ENCODE data around the gene AMER3. TPM values are rescaled to one million over a fixed set of nuclear protein-coding genes. Genes with fewer than 3 reads are reported as not detected.

AMER3 gene
- total RNA-seq, 2 donors from 2014 or later = 0.33 to 0.78 TPM

DNA sequence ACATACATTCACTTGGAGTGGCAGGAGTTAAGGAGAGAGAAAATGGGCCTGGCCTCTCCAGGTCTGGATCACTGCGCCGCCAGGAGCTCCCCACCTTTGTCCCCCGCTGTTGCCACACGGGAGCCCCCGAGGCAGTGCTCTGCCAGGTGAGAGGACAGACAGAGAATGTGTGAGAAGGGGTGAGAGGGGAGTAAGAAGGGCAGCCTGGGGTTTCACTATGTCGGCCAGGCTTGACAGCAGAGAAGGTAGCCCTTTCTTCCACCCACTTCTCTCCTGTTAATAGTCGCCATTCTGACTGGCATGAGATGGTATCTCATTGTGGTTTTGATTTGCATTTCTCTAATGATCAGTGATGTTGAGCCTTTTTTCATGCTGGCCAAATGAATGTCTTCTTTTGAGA lies 55.1 kb downstream of the AMER3 start:
- ATAC-seq = no peak
- Histone ChIP-seq H3K36me3 (replicated peaks in 1 of 2; ENCODE audit: insufficient read depth in 1 of 2, low read depth in 2 of 2) (no peaks in the 10 kb centered on the region), H3K9me3 (no peaks in the 10 kb centered on the region), H3K27ac (no peak overlapping the region), H3K4me3 (no peak overlapping the region), H3K27me3 (no peaks in the 10 kb centered on the region), H3K4me1 (no peaks in the 10 kb centered on the region)
- no peak for DNase-seq
- intact Hi-C loops (cut with DNase I) = no loop called here
- TF ChIP-seq POLR2A (IDR thresholded peaks at IDR 0.05) = no peak
- TF ChIP-seq, protein P1, sequence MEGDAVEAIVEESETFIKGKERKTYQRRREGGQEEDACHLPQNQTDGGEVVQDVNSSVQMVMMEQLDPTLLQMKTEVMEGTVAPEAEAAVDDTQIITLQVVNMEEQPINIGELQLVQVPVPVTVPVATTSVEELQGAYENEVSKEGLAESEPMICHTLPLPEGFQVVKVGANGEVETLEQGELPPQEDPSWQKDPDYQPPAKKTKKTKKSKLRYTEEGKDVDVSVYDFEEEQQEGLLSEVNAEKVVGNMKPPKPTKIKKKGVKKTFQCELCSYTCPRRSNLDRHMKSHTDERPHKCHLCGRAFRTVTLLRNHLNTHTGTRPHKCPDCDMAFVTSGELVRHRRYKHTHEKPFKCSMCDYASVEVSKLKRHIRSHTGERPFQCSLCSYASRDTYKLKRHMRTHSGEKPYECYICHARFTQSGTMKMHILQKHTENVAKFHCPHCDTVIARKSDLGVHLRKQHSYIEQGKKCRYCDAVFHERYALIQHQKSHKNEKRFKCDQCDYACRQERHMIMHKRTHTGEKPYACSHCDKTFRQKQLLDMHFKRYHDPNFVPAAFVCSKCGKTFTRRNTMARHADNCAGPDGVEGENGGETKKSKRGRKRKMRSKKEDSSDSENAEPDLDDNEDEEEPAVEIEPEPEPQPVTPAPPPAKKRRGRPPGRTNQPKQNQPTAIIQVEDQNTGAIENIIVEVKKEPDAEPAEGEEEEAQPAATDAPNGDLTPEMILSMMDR (IDR thresholded peaks at IDR 0.05) = no peak
- 56 to 57% methylated on average over 7 of the region's 7 CpGs for WGBS, 2 donors

DNA sequence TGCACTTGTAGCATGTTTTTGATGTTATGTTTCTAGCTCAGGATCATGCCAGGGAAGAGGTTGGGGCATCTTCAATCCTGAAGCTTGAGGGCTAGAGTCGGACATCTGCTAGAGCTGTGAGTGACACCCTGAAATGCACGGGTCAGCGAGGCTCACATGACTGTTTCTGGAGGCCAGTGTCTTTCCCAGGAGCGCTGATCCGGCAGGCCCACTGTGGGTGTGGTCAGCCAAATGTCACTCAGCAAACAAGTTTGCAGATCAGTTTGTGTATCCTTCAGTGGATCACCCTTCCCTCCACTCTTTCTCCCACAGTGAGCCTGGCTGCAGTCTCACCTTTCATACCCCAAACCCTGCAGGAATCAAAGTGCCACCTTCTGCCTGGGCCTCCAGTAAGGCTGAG lies 58.4 kb downstream of the AMER3 start:
- intact Hi-C loops (cut with DNase I) = no loop called here
- DNase-seq = no peak
- no peak for ATAC-seq

DNA sequence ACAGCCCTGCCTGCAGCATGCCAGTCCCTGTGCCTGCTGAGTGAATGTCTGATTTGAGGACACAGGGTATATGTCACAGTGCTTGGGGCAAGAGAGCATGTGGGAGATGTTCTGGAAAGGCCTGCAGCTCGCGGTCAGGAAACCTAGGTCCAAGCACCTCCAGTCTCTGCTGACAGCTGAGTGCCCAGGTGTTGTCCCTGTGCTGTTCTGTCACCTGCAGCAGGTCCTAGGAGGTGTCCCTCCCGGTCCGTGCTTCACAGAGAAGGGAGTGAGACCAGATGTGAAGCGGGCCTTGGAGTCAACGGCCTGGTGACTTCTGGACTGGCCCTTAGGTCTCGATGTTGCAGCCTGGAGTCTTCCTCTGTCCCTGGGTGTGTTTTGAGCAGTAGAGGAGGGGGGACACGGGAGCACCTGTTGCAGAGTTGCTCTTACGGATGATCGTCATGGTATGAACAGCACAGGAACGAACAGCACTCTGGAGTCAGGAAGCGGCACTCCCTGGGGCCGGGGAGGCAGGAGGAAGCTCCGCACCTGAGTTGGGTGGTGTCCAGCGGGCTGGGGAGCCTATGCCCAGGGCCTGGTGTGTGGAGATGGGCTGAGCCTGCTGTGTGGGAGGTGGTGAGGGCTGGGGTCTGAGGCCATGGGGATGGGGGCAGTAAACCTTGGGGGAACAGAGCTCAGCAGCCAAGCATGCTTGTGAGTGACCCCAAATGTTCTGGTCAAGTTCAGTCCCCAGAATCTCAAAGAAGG lies 59.8 kb downstream of the AMER3 start:
- no peaks in the 10 kb centered on the region for H3K27me3 ChIP-seq
- no peaks in the 10 kb centered on the region for H3K9me3 ChIP-seq
- WGBS, 2 donors = 73 to 90% methylated on average over 12 to 15 of the region's 15 CpGs
- no peak overlapping the region for H3K27ac ChIP-seq
- no peaks in the 10 kb centered on the region for H3K36me3 ChIP-seq (replicated peaks in 1 of 2; ENCODE audit: insufficient read depth in 1 of 2, low read depth in 2 of 2)
- DNase-seq (no peak), ATAC-seq (no peak)
- intact Hi-C loops (cut with DNase I) = no loop called here
- no peak overlapping the region for H3K4me3 ChIP-seq
- TF ChIP-seq, protein P1 (IDR thresholded peaks at IDR 0.05) = no peak
- TF ChIP-seq POLR2A (IDR thresholded peaks at IDR 0.05) = no peak
- H3K4me1 ChIP-seq = no peaks in the 10 kb centered on the region

More for the DNA sequence above, 58.4 kb downstream of the AMER3 start:
- no peak overlapping the region for H3K4me3 ChIP-seq
- H3K36me3 ChIP-seq (replicated peaks in 1 of 2; ENCODE audit: insufficient read depth in 1 of 2, low read depth in 2 of 2) = no peaks in the 10 kb centered on the region
- H3K27ac ChIP-seq = no peak overlapping the region
- no peaks in the 10 kb centered on the region for H3K27me3 ChIP-seq
- no peak for TF ChIP-seq POLR2A (IDR thresholded peaks at IDR 0.05)
- TF ChIP-seq, protein P1 (IDR thresholded peaks at IDR 0.05) = no peak
- H3K9me3 ChIP-seq = no peaks in the 10 kb centered on the region
- no peaks in the 10 kb centered on the region for H3K4me1 ChIP-seq
- 65 to 66% methylated on average over 5 of the region's 5 CpGs for WGBS, 2 donors

Other genes with a start within 250 kb of the AMER3 start
- gene POTEI, start 246.2 kb upstream of the AMER3 start, total RNA-seq = under 1 TPM in 1 of 2 donors, not detected in 1; under 0.01 TPM
- gene CFC1B, start 234.3 kb upstream of the AMER3 start, total RNA-seq = not detected
- gene CFC1, start 156.0 kb upstream of the AMER3 start, total RNA-seq = 10 to 100 TPM; 16.1 to 24.7 TPM
- gene POTEJ, start 144.1 kb upstream of the AMER3 start, total RNA-seq = under 1 TPM in 1 of 2 donors, not detected in 1; 0.52 TPM
- not detected for gene GPR148, start 26.5 kb upstream of the AMER3 start, total RNA-seq
- gene ARHGEF4, start 81.4 kb downstream of the AMER3 start, total RNA-seq = 10 to 100 TPM; 28.8 to 39.9 TPM